Activated T-helper 9 cell treated with anti-CD3 and anti-CD28 coated beads, Interleukin-2, amount 50 U/mL, for 16 hours (primary cell): ENCODE measurements around the gene ADAM29.
"Not testable (repeated sequence)": the region's sequence is repeated elsewhere in the genome, so short reads cannot be mapped to it uniquely, and the experiment has no call there.

Experiments used
- DNase-seq: peaks from one replicate; pipeline ENCODE4 v3.0.0-alpha.2; 2020; ENCODE audit warnings: low read depth

The ADAM29 gene

GRCh38 chr4:174948826-174949225 lies 30.7 kb downstream of the ADAM29 start:
- no peak for DNase-seq

GRCh38 chr4:174972911-174973310 lies 54.8 kb downstream of the ADAM29 start:
- no peak for DNase-seq

GRCh38 chr4:174973336-174973735 lies 55.2 kb downstream of the ADAM29 start:
- no peak for DNase-seq

- no peak for DNase-seq
Measured at GRCh38 chr4:174983128-174983750, 65.1 kb downstream of the ADAM29 start.

GRCh38 chr4:174983870-174984269 lies 65.7 kb downstream of the ADAM29 start:
- not testable (repeated sequence) for DNase-seq

GRCh38 chr4:174989791-174990190 lies 71.6 kb downstream of the ADAM29 start:
- no peak for DNase-seq

GRCh38 chr4:174993916-174994315 lies 75.8 kb downstream of the ADAM29 start:
- no peak for DNase-seq

GRCh38 chr4:174996079-174996478 lies 77.9 kb downstream of the ADAM29 start:
- no peak for DNase-seq

- no peak for DNase-seq
Measured at GRCh38 chr4:174999407-174999806, 81.2 kb downstream of the ADAM29 start.

- DNase-seq = no peak
Measured at GRCh38 chr4:175017751-175018150, 99.6 kb downstream of the ADAM29 start.

- DNase-seq = not testable (repeated sequence)
Measured at GRCh38 chr4:175019447-175019846, 101.3 kb downstream of the ADAM29 start.
